ENCODE data around the gene PDLIM1.

PDLIM1 gene

DNA sequence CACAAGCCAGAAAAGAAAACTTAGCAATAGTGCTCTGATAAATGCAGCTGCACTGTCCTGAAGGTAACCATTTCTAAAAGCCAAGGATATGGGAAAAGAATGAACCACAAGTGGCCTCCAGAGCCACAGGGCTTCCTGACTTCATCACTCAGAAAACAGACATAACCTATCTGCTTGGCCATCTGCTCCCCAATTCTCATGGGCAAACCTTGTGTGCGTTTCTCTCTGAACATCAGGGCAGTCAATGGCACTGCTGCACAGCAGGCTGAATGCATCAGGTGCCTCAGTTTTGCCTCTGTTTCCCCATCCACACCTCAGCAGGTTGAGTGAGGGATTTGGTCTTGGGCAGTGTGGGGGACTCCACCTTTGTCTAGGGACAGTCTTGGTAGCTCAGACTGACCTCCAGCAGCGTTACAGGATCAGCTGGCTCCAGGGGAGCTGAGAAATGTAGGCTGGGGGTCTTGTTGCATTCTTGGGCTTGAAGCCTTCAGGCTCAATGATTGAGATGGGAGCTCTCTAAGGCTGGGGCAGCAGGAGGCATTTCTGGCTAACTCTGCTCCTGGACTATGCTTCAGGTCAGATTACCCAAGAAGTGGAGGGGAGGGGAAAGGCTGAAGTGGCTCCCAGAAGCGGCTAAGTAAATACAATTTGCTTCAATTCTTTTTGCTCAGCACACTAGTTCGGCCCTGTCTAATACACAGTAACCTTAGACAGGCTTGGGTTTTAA lies 23.6 kb upstream of the PDLIM1 start:
- DNase-seq: no peak

GRCh38 chr10:95312986-95313495 lies 22.2 kb upstream of the PDLIM1 start:
- DNase-seq: no peak

DNA sequence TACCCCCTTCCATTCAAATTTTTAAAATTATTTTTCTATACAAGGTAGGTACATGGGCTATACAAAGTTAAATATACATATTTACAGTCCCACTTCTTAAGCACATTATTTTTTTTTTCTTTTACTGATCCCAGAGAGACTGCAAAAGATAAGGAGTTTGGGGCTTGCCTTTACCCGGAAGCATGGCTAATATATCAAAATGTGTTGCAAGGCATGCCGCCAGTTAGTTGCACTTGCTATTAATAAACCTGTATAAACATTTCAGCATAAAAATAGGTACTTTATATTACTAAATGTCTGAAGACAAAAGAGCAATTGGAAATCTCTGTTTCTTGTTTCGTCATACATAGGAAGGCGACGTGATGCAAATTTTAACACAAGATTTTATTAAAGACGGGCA lies 21.5 kb upstream of the PDLIM1 start:
- no peak for DNase-seq

DNA sequence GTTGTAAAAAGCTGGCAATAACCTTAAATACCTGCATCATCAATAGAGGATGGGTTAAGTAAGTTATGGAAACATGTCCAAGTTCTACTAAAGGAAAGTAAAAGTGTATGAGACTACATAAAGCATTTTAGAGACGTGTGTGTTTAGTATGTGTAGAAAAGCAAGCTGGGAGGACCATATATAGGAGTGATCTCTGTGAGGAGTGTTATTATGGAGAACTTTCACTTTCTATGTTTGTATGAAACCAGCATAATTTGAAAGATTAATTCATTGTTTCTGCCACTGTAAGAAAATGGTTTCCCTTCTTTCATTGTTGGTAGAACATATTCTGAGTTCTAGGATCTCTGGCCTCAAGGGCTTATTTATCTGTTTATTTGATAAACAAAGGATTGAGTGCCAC lies 19.2 kb upstream of the PDLIM1 start:
- DNase-seq: no peak

DNA sequence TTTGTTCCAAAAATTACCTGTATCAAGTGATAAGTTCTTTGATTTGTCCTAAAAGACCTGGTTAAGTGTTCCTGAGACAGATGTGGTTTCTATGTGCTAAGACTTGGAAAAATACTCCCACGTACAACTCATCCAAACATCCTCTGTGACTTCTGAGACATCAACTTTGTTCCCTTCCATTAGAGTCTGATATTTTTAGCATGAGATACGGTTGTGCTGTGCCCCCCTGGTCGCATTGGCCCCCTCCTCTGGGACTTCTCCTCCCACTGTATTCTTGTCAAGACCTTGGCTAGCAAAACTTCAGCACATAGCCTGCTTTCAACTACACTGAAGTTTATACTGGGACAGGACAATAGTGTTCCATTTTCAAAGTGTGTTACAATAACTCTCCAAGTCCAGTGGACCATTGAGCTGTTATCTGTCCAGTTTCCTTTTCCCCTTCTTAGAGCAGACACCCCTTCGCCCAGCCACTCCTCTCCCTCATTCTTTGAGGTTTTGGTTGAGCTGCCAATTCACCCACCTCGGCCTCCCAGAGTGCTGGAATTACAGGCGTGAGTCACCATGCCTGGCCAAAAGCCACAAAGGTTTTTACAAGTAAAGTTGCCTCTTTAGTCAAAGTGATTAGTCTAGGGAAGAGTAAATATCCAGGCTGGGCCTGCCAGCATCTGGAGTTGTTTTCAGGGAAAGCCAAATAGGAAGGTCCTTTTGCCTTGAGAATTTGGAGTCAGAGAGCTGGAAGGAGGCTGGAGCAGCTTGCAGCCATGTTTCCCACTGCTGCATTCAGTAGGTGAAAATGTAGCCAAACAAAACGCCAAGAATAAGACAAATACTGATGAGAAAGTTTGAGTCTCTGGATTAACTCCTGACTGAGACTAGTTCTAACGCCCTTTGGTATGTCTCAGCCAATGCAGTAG lies 17.8 kb upstream of the PDLIM1 start:
- DNase-seq: no peak

DNA sequence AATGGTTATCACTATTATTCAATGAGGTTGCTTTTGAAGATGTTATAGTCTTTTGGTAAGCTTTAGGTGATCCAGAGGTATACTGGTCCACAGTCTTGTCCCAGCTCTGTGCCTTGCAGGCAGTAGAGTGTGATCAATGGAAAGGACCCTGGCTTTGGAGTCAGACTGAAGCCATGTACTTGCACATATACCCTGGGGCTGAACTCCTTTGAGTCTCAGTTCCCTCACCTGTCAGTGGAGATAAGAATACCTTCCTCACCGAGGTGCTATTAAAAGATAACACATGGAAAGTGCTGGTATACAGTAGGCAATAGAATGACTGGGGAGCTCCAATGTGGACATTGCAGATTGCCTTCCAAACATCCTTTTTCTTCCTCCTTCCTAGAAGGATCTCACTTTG lies 16.0 kb upstream of the PDLIM1 start:
- DNase-seq: no peak

DNA sequence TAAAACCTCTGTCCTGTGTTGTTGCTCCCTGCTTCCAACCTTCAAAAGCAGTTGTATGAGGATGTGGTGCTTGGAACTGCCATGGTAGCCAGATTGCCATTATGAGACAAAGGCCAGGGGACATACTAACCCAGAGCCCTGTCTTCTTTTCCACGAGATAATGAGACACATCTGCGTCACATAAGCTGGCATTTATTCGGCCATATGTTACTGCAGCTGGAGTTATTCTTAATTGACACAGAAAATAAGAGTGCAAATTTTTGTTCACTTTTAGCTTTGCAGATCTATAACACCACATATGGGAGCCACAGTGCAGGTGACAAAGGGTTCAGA lies 15.5 kb upstream of the PDLIM1 start:
- DNase-seq: no peak

- no peak for DNase-seq
These were observed 15.0 kb upstream of the PDLIM1 start for GRCh38 chr10:95305606-95306317.

- no peak for DNase-seq
These were observed 14.2 kb upstream of the PDLIM1 start for GRCh38 chr10:95304976-95305375.

DNA sequence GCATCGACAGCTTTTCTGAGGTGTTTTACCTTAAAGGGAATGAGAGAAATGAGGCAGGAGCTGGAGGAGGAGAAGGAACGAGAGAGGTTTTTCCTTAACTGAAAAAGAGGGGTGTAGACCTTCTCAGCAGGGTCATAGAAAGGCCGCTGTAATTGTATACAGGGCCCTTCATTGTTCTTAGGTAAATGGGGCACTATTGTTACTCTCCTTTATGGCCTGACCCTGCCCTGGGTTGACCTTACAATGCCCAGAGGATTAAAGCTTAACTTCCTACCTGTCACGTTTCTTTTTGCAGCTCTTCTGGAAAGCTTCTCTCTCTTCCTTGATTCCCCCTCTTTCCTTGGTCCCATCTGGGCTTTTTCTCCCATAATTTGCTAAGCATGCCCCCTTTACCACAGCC lies 13.7 kb upstream of the PDLIM1 start:
- no peak for DNase-seq

DNA sequence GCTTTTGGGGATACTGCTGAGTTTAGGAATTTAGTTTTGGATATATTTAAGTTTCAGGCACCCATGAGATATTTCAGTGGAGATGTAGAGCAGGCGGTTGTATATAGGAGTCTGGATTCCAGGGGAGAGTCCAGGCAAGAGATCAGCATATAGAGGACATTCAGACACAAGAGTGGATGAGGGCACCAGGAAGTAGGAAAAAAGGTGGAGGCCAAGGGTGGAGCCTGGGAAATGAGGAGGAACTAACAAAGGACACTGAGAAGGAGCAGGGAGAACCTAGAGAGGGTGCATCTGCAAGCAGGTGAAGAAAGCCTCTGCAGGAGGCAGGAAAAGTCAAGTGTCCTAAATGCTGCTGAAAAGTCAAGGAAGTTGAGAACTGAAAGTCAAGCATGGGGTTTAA lies 13.1 kb upstream of the PDLIM1 start:
- DNase-seq: no peak

- no peak for DNase-seq
These were observed 12.7 kb upstream of the PDLIM1 start for GRCh38 chr10:95303535-95303934.

DNA sequence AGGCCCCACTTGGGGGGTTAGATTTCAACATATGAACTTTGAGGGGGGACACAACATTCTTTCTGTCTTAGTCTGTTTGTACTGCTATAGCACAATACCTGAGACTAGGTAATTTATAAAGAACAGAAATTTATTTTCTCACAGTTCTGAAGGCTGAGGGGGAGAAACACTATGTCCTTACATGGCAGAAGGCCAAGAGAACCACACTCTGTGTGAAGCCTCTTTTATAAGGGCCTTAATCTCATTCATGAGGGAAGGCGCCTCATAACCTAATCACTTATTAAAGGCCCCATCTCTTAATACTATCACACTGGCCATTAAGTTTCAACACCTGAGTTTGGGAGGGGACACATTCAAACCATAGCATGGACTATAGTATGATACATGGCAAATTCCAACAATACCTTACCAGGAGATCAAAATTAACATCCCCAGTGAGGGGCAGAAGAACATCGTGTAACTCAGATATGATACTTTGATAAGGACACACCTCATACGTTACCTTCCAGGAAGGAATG lies 9.3 kb upstream of the PDLIM1 start:
- DNase-seq: no peak

DNA sequence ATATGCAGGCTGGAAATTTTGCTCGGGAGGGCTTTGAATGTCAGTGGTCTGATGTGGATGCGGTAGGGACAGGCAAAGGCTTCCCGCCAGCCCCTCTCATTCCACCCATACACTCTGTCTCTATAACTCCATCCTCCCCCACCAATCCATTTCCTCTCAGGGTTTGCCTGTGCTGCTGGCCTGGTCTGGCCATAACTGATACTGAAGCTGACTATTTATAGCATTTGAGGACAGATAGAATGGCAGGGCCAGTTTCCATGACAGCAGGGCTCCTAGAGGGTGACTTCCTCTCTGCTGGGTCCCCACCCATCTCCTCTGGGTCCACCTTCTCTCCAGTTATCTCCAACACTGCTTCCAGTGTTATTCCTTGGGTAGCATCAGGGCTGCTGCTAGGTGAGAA lies 6.6 kb upstream of the PDLIM1 start:
- no peak for DNase-seq

DNA sequence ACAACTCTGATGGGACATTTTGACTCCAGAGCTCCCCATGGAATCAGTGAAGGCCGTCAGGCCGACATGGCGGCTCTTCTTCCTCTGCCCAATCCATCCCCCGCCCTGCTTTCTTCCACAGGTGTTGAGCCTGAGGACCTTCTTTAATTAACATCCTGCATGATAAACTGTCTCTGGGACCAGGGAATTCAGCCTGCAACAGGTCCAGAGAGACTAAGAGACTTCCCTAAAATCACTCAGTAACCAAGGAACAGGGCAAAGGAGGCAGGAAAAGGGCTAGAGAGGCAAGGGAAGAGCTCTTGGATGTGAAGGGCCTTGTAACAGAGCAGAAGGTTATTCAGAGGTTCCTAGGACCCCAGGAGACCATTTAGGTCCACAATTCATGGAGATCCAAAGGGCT lies 6.0 kb upstream of the PDLIM1 start:
- no peak for DNase-seq

- peak in 1 of 4 experiments; percentile 4 for DNase-seq
These were observed 4.4 kb upstream of the PDLIM1 start for GRCh38 chr10:95295031-95295755.

GRCh38 chr10:95293631-95294030 lies 2.8 kb upstream of the PDLIM1 start:
- DNase-seq: no peak

DNA sequence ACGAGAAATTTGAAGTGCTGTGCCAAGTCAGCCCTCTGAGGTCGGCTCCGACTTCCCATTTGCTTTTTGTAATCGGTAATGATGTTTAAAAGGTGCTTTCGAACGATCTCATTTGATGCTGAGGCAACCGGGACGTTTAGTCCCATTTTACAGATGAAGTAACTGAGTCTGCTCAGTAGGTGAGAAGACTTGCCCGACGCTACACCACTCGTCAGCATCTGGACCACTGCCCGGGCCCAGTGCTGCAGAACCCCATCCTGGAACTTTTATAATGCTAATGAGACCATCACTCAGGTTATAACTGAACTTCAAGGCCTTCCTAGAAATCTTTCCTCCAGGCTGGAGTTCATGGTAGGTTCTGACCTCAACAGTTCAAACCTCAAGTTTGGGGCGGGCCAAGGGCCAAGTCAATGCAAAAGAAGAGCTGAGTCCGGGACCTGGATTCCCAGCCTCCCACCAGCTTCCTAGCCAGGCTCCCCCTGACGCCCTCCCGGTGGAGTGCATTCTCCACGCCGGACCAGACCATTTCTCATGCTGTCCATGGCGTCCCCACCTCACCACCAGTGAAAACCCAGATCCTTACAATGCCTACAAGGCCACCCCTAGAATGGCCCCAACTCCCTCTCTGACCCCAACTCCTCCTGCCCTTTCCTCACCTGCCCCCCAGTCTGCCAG lies 699 bp upstream of the PDLIM1 start:
- no peak for DNase-seq

DNA sequence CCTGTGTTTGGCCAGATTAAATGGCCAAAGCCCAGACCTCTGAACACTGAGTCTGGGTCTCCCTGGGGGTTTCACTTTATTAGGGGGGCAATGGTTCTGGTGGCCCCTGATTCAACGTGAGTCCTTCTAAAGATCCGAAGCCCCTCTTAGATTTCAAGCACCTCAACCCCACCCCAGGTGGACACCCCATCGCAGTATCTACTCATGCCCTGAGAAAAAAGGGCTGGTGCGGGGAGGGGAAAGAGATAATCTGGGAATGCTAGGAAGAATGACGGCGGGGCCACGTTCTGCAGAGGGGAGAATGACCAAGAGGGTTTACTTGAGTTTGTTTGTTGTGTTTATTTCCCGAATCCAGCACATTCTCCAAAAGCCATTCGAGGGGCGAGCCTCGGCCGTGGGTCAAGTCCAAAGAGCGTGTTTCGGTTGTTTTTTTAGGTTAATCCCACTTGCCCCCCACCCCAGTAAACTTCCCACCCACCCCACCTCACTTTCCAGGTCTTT lies 832 bp downstream of the PDLIM1 start:
- DNase-seq: no peak

DNA sequence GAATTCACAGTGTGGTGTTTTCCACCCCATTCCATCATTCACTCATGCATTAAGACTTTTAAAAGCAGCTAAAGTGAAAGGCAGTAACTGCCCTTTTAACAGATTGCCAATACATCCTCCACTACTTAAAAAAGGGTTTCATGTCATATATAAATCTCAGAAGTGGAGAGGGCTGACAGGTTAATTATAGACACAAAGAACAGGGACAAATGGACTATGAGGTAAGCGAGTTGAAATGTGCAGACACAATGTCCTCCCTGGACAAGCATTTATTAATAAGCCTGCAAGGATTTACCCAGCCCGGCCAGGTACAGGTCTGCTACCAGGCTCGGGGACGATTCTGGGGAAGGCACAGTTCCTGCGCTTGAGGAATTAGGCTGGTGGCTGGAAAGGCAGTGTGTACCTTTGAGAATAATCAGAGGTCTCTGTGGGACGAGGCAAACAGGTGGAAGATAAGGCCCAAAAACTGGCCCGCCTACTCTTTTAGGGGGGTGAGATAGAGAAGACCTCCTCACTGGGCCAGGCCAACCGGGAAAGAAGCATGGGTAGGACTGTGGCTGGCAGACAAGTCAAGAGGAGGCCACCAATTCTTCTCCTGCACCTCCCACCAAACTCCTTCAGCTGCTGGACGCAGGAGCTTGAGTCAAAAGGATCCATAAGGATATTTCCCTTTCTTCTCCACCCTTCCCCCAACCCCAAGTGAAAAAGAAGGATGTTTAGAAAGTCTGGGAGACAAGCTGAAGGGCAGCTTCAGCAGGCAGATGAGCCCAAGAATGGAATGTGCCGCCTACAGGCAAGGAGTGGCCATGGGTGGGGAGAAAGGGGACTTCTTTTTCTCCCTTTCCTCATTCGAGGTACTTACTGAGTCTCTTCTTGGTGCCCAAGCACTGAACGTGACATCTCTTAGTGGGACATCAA lies 1.5 kb downstream of the PDLIM1 start:
- no peak for DNase-seq

DNA sequence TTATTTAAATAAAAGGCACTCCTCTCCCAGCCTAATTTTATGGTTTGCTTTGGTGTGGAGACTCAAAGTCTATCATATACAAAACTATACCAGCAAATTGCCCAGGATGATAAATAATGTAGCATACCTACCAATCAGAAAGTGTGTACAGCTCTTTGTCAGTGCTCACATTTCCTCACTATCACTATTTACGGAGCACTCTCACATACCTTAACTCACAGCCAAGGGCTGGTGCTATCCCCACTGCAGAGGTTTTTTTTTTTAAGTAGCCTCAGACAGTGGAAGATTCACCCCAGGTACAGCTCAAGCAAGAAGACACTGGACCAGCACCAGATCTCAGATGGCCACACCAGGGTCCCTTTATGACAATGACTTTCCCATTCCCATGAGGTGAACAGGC lies 2.5 kb downstream of the PDLIM1 start:
- no peak for DNase-seq

Measured in activated CD4-positive, CD25-positive, alpha-beta regulatory T cell (primary cell).